ENCODE measurements around the gene ABCC6. TPM values are rescaled to one million over a fixed set of nuclear protein-coding genes. Genes with fewer than 3 reads are reported as not detected.

The ABCC6 gene
- total RNA-seq, 4 donors from 2014 or later = 0.29 TPM; not detected in 3

DNA sequence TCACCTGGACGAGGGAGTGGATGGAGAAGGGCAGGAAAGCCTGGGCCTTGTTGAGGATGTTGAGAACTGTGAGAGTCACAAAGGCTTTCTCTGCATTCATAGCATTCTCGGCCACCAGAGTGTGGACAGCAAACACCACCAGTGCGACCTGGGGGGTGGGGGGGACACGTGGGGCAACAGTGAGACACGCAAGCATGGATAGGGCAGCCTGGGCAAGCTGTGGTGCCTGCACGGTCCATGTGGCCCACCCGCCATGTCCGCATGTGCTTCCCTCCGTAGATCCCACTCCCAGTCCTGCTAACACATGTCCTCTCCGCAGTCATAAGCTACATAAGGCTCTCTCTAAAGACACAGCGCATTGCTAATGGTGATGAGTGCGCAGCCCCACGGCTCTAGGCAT is 34.5 kb downstream of the ABCC6 start:
- TF ChIP-seq POLR2A (IDR thresholded peaks at IDR 0.05) = no peak
- TF ChIP-seq, protein P1, sequence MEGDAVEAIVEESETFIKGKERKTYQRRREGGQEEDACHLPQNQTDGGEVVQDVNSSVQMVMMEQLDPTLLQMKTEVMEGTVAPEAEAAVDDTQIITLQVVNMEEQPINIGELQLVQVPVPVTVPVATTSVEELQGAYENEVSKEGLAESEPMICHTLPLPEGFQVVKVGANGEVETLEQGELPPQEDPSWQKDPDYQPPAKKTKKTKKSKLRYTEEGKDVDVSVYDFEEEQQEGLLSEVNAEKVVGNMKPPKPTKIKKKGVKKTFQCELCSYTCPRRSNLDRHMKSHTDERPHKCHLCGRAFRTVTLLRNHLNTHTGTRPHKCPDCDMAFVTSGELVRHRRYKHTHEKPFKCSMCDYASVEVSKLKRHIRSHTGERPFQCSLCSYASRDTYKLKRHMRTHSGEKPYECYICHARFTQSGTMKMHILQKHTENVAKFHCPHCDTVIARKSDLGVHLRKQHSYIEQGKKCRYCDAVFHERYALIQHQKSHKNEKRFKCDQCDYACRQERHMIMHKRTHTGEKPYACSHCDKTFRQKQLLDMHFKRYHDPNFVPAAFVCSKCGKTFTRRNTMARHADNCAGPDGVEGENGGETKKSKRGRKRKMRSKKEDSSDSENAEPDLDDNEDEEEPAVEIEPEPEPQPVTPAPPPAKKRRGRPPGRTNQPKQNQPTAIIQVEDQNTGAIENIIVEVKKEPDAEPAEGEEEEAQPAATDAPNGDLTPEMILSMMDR (IDR thresholded peaks at IDR 0.05) = no peak
- no peaks in the 10 kb centered on the region for H3K4me1 ChIP-seq
- WGBS, 2 donors = 79 to 94% methylated on average over 9 to 11 of the region's 13 CpGs
- intact Hi-C loops (cut with DNase I) = no loop called here
- H3K27me3 ChIP-seq = peaks cover 0 to 6% (median 0%) of the 10 kb centered on the region in 4 donors
- H3K9me3 ChIP-seq = no peaks in the 10 kb centered on the region
- H3K4me3 ChIP-seq = no peak overlapping the region
- no peak overlapping the region for H3K27ac ChIP-seq
- H3K36me3 ChIP-seq = no peaks in the 10 kb centered on the region
- no peak for DNase-seq

DNA sequence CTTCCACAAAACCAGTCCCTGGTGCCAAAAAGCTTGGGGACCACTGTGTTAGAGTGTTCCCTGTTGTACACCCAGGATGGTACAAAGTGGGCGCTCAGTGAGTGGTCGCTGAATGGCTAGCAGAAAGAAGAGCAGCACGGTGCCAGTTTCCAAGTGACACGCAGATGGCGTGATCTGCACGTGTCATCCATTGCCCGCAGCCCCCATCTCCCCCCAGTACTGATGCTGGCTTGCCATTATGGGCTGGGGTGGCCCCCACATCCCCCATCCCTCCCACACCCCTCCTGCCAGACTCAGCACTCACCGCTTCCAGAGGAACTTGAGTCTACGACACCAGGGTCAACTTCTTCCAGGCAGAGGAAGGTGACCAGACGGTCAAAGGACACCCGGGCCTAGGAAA is 36.5 kb downstream of the ABCC6 start:
- WGBS, 2 donors = 80 to 87% methylated on average over 4 to 6 of the region's 11 CpGs
- TF ChIP-seq, protein P1 (IDR thresholded peaks at IDR 0.05) = no peak
- no peak for TF ChIP-seq POLR2A (IDR thresholded peaks at IDR 0.05)
- intact Hi-C loops (cut with DNase I) = no loop called here
- no peaks in the 10 kb centered on the region for H3K4me1 ChIP-seq
- peaks cover 0 to 6% (median 0%) of the 10 kb centered on the region in 4 donors for H3K27me3 ChIP-seq
- no peak overlapping the region for H3K4me3 ChIP-seq
- H3K9me3 ChIP-seq = no peaks in the 10 kb centered on the region
- no peak for DNase-seq
- H3K36me3 ChIP-seq = no peaks in the 10 kb centered on the region
- H3K27ac ChIP-seq = no peak overlapping the region

DNA sequence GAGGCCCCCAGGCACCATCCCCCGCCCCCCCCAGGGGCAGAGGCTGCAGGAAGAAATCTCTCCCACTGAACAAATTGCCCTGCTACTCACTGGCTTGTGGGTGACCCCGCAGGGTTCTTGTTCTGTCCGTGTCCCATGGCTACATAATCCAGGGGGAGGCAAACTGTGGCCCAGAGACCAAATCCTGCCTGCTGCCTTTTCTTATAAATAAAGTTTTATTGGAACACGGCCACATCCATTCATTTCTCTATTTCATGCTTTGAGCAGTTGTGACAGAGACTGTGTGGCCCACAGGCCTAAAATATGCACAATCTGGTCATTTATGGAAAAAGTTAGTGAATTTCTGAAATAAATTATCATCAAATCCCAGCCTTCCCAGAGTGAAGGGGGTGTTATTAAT is 38.2 kb downstream of the ABCC6 start:
- intact Hi-C loops (cut with DNase I) = no loop called here
- no peaks in the 10 kb centered on the region for H3K36me3 ChIP-seq
- H3K4me1 ChIP-seq = no peaks in the 10 kb centered on the region
- no peak for DNase-seq
- no peak overlapping the region for H3K27ac ChIP-seq
- peaks cover 0 to 1% (median 0%) of the 10 kb centered on the region in 4 donors for H3K27me3 ChIP-seq
- WGBS, 2 donors = 69 to 74% methylated on average over 3 of the region's 4 CpGs
- no peaks in the 10 kb centered on the region for H3K9me3 ChIP-seq
- no peak overlapping the region for H3K4me3 ChIP-seq
- no peak for TF ChIP-seq POLR2A (IDR thresholded peaks at IDR 0.05)
- TF ChIP-seq, protein P1 (IDR thresholded peaks at IDR 0.05) = no peak

DNA sequence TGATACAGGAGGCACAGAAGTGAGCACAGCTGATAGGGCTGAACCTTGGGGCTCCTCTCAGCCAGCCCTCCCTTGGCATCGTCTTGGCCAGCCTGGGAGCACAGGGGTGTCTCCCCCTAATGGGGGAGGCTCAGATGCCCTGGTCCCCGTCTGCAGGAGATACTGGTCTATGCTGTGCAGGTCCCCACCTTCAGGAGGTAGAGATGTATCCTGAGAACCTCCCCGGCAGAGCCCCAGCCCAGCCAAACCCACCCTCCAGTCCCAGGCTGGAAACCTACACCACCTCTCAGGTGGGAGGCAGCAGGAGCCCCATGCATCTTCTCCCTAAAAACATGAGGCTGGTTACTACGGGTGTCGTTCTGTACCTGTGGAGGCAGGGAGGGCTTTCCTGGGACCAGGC is 38.7 kb downstream of the ABCC6 start:
- no peak for DNase-seq
- 57 to 60% methylated on average over 1 to 2 of the region's 5 CpGs for WGBS, 2 donors
- H3K36me3 ChIP-seq = no peaks in the 10 kb centered on the region
- no peak overlapping the region for H3K4me3 ChIP-seq
- H3K9me3 ChIP-seq = no peaks in the 10 kb centered on the region
- H3K27me3 ChIP-seq = no peaks in the 10 kb centered on the region
- no peaks in the 10 kb centered on the region for H3K4me1 ChIP-seq
- no peak overlapping the region for H3K27ac ChIP-seq
- no peak for TF ChIP-seq POLR2A (IDR thresholded peaks at IDR 0.05)
- TF ChIP-seq, protein P1 (IDR thresholded peaks at IDR 0.05) = no peak
- intact Hi-C loops (cut with DNase I) = no loop called here

DNA sequence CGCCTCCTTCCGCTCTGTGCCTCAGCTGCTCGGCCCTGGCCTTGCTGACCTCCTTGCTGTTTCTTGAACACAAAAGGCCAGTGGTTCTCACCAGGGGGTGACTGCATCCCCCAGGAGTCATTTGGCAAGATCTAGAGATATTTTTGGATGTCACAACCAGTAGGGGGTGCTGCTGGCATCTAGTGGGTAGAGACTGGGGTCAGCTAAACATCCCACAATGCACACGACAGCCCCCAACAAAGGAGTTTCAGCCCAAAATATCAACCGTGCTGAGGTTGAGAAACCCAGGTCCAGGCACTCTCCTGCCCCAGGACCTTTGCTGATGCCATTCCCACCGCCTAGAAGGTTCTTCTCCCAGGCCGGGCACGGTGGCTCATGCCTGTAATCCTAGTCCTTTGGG is 39.7 kb downstream of the ABCC6 start:
- DNase-seq = no peak
- intact Hi-C loops (cut with DNase I) = no loop called here
- Histone ChIP-seq H3K9me3 (no peaks in the 10 kb centered on the region), H3K4me3 (no peak overlapping the region), H3K36me3 (no peaks in the 10 kb centered on the region), H3K27ac (no peak overlapping the region), H3K27me3 (no peaks in the 10 kb centered on the region), H3K4me1 (no peaks in the 10 kb centered on the region)
- TF ChIP-seq POLR2A (IDR thresholded peaks at IDR 0.05) = no peak
- TF ChIP-seq, protein P1 (IDR thresholded peaks at IDR 0.05) = no peak
- WGBS, 2 donors = 82 to 85% methylated on average over 4 to 7 of the region's 8 CpGs

Data from esophagus squamous epithelium (tissue), 5 donors.